Neural cell (in vitro differentiated cells): ENCODE measurements around the gene STOML3.

Experiments used
- MXI1 ChIP-seq: fragments of 450-650 bp; conservative IDR thresholded peaks from 2 replicates; pipeline ENCODE4 v1.6.1; 2014; ENCODE audit warnings: antibody characterized with exemption, mild to moderate bottlenecking; ENCODE audit not compliant: poor library complexity, severe bottlenecking
- POLR2AphosphoS5 ChIP-seq: IDR thresholded peaks from 2 replicates; pipeline ENCODE4 v1.6.1; 2012
- TAF1 ChIP-seq: IDR thresholded peaks from 2 replicates; pipeline ENCODE4 v1.6.1; 2012; ENCODE audit warnings: low read depth
- TF ChIP-seq, protein P1 (sequence below): fragments of 450-650 bp; IDR thresholded peaks from 2 replicates; pipeline ENCODE4 v1.5.1; 2014; ENCODE audit warnings: antibody characterized with exemption, mild to moderate bottlenecking, moderate library complexity; ENCODE audit not compliant: poor library complexity, severe bottlenecking
- TF ChIP-seq, protein P2 (sequence below): IDR thresholded peaks from 2 replicates; pipeline ENCODE4 v1.6.1; 2012; ENCODE audit warnings: borderline replicate concordance

GRCh38 chr13:39035204-39035603 is 44.6 kb upstream of the STOML3 start:
- TF ChIP-seq, protein P1, sequence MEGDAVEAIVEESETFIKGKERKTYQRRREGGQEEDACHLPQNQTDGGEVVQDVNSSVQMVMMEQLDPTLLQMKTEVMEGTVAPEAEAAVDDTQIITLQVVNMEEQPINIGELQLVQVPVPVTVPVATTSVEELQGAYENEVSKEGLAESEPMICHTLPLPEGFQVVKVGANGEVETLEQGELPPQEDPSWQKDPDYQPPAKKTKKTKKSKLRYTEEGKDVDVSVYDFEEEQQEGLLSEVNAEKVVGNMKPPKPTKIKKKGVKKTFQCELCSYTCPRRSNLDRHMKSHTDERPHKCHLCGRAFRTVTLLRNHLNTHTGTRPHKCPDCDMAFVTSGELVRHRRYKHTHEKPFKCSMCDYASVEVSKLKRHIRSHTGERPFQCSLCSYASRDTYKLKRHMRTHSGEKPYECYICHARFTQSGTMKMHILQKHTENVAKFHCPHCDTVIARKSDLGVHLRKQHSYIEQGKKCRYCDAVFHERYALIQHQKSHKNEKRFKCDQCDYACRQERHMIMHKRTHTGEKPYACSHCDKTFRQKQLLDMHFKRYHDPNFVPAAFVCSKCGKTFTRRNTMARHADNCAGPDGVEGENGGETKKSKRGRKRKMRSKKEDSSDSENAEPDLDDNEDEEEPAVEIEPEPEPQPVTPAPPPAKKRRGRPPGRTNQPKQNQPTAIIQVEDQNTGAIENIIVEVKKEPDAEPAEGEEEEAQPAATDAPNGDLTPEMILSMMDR: no peak
- TF ChIP-seq TAF1 (no peak), POLR2AphosphoS5 (no peak), MXI1 (no peak)
- TF ChIP-seq, protein P2, sequence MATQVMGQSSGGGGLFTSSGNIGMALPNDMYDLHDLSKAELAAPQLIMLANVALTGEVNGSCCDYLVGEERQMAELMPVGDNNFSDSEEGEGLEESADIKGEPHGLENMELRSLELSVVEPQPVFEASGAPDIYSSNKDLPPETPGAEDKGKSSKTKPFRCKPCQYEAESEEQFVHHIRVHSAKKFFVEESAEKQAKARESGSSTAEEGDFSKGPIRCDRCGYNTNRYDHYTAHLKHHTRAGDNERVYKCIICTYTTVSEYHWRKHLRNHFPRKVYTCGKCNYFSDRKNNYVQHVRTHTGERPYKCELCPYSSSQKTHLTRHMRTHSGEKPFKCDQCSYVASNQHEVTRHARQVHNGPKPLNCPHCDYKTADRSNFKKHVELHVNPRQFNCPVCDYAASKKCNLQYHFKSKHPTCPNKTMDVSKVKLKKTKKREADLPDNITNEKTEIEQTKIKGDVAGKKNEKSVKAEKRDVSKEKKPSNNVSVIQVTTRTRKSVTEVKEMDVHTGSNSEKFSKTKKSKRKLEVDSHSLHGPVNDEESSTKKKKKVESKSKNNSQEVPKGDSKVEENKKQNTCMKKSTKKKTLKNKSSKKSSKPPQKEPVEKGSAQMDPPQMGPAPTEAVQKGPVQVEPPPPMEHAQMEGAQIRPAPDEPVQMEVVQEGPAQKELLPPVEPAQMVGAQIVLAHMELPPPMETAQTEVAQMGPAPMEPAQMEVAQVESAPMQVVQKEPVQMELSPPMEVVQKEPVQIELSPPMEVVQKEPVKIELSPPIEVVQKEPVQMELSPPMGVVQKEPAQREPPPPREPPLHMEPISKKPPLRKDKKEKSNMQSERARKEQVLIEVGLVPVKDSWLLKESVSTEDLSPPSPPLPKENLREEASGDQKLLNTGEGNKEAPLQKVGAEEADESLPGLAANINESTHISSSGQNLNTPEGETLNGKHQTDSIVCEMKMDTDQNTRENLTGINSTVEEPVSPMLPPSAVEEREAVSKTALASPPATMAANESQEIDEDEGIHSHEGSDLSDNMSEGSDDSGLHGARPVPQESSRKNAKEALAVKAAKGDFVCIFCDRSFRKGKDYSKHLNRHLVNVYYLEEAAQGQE: no peak
